Cardiac muscle cell (in vitro differentiated cells and primary cell): Measurements from ENCODE around the gene CEP164. TPM values are rescaled to one million over a fixed set of nuclear protein-coding genes. Genes with fewer than 3 reads are reported as not detected.

Source experiments
- DNase-seq, 2 donors: peaks; one replicate each; pipeline versions ENCODE4 v3.0.0 to v3.0.0-alpha.2; 2010 to 2017; ENCODE audit warnings: low read depth in 1 of 2, low spot score in 1 of 2
- H3K27ac ChIP-seq: fragments of 200-600 bp; sonication (generic); 2 replicates; pipeline ENCODE4 v1.5.1; 2016
- H3K27me3 ChIP-seq: fragments of 200-600 bp; sonication (generic); 2 replicates; pipeline ENCODE4 v1.6.0; 2016; ENCODE audit warnings: control low read depth
- H3K36me3 ChIP-seq: fragments of 200-600 bp; sonication (generic); 2 replicates; pipeline ENCODE4 v1.5.1; 2016; ENCODE audit warnings: control low read depth
- H3K4me1 ChIP-seq: fragments of 200-600 bp; sonication (generic); 2 replicates; pipeline ENCODE4 v1.8.1; 2017; ENCODE audit warnings: low read depth, mild to moderate bottlenecking, mixed run types
- H3K4me3 ChIP-seq: fragments of 200-600 bp; sonication (generic); 2 replicates; pipeline ENCODE4 v1.5.1; 2016; ENCODE audit warnings: mild to moderate bottlenecking
- H3K9me3 ChIP-seq: fragments of 200-600 bp; sonication (generic); 2 replicates; pipeline ENCODE4 v1.5.1; 2017; ENCODE audit warnings: low read depth, mild to moderate bottlenecking, control low read depth
- polyA plus RNA-seq: library from polyadenylated mRNA; unstranded; fragments of >200 nt; fragmentation: Nextera tagmentation; extraction: Ambion mirVana; gene quantifications from 2 replicates; pipeline ENCODE4 v1.2.1, GENCODE V29; 2016
- total RNA-seq: library from RNA; depleted of rRNA; stranded (reverse); fragments of >200 nt; gene quantifications from 2 replicates; pipeline ENCODE4 v1.2.3, GENCODE V29; 2016
- TF ChIP-seq, protein P1 (sequence below): IDR thresholded peaks from 2 replicates; pipeline ENCODE4 v1.5.1; 2012; ENCODE audit warnings: low read depth, mild to moderate bottlenecking, low read length

The CEP164 gene
- total and polyA plus RNA-seq, 2 experiments from 2014 or later: 22.6 to 31.8 TPM

DNA sequence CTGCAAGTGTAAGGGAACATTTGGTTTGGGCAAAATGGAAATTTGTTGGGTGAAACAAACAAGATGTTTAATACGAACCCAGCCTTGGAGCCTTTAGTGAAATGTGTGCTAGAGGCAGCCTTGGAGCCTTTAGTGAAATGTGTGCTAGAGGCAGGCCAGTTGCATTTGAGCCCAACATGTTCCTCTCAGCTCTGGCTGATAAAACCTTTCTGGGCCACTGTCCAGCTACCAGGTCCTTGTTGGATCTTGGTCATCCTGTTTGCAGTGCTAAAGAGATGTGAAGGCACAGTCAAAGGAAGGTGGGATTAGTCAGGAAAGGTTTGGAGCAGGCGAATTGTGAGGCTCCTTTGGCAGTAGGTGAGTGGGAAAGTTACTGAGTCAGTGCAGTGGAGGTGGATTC is 48.9 kb downstream of the CEP164 start:
- Histone ChIP-seq H3K27me3 (no peaks in the 10 kb centered on the region), H3K9me3 (no peaks in the 10 kb centered on the region), H3K27ac (no peak overlapping the region), H3K36me3 (no peaks in the 10 kb centered on the region), H3K4me1 (no peaks in the 10 kb centered on the region), H3K4me3 (no peak overlapping the region)
- no peak for DNase-seq
- TF ChIP-seq, protein P1, sequence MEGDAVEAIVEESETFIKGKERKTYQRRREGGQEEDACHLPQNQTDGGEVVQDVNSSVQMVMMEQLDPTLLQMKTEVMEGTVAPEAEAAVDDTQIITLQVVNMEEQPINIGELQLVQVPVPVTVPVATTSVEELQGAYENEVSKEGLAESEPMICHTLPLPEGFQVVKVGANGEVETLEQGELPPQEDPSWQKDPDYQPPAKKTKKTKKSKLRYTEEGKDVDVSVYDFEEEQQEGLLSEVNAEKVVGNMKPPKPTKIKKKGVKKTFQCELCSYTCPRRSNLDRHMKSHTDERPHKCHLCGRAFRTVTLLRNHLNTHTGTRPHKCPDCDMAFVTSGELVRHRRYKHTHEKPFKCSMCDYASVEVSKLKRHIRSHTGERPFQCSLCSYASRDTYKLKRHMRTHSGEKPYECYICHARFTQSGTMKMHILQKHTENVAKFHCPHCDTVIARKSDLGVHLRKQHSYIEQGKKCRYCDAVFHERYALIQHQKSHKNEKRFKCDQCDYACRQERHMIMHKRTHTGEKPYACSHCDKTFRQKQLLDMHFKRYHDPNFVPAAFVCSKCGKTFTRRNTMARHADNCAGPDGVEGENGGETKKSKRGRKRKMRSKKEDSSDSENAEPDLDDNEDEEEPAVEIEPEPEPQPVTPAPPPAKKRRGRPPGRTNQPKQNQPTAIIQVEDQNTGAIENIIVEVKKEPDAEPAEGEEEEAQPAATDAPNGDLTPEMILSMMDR: no peak

DNA sequence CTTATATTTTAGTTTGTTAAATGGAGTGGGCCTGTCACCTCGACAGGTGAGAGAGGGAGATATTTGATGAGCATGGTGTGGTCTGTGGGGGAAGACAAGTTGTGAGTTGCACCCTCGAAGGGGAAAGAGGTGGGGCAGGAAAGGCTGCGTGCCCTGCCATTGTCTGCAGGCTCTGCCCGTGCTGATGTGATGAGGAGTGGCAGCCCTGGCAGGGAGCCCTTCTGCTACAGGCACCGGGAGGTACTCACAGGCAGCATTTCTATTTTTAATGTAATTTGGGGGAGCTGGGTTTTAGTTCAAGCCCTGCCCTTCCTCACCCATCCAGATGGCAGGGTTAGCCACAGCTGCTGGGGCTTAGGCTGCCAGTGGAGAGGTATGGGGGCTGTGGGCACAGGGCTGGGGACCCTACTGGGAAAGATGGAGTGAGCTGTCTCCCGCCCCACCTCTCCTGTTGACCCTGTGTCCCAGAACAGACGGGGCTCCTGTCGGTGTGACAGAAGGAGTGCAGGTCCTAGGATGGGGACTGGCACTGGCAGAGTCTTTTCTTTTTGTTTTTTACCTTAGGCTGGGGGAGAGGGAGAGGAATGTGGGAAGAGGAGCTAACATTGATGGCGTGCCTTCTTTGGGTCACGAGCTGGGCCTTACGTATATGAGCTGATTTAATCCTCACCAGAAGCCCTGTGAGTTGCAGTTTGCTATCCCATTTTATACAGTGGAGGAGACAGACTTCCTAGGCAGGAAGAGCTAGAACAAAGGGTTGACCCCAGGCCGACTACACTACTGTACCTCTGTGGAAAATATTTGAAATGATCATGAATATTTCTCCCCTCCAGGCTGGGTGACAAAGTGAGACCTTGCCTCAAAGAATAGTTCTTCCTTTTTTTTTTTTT is 51.6 kb downstream of the CEP164 start:
- H3K4me3 ChIP-seq: no peak overlapping the region
- H3K27ac ChIP-seq: no peak overlapping the region
- DNase-seq: no peak
- TF ChIP-seq, protein P1: no peak
- no peaks in the 10 kb centered on the region for H3K9me3 ChIP-seq
- no peaks in the 10 kb centered on the region for H3K27me3 ChIP-seq
- no peaks in the 10 kb centered on the region for H3K36me3 ChIP-seq
- no peaks in the 10 kb centered on the region for H3K4me1 ChIP-seq

DNA sequence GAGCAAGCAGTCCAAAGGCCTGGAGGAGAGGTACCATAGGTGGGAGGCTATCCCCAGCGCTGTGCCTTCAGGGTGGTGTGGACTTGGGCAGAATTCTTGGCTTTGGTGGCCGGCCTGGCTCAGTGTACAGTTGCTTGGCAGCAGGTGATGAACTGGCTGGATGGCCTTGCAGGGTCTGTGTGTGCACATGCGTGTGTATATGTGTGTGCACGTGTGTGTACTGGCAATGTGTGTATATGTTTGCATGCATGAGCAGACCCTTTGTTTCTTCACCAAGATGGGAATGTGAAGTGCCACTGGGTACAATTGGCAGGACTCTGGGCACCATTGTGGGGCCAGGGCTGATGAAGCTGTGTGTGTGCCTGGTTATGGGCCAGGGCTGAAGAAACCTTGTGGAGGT is 53.0 kb downstream of the CEP164 start:
- TF ChIP-seq, protein P1: no peak
- H3K9me3 ChIP-seq: no peaks in the 10 kb centered on the region
- H3K27ac ChIP-seq: no peak overlapping the region
- no peak for DNase-seq
- H3K27me3 ChIP-seq: no peaks in the 10 kb centered on the region
- no peak overlapping the region for H3K4me3 ChIP-seq
- no peaks in the 10 kb centered on the region for H3K4me1 ChIP-seq
- no peaks in the 10 kb centered on the region for H3K36me3 ChIP-seq

DNA sequence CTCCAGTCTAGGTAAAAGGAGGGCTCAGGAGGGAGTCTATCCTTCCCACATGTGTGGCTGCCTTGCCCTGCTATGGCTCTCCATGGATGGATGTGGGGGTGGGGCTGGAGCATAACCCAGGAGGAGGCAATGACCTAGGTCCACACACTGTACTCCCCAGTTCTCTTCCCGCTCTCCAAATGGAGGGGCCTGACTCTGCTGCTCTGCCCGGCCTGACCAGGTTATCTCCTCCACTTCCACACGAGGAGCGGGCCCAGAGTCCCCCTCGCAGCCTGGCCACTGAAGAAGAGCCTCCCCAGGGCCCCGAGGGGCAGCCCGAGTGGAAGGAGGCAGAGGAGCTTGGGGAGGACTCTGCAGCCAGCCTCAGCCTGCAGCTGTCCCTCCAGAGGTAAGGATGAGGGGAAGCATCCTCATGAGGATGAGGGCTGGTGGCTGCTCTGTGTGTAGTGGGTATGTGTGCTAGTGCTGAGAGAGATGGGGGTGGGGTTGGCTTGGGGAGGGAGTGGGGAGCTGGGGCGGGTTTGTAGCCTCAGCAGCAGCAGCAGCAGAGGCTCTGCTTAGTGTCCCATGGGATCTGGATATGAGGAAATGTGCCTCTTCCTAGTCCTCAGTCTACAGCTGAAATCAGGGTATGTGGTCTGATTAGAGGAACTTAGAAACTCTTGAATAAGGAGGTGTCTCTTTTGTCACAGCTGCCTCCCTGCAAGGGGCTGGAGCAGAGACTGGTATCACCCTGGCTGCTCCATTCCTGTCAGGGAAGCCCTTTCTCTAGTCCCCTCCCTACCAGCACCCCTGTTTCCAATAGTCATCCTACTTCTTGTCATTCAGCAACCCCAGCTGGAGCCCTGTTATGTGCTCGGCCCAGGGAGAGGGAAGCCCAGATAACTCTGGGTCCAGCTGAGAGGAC is 54.1 kb downstream of the CEP164 start:
- H3K27ac ChIP-seq: no peak overlapping the region
- no peaks in the 10 kb centered on the region for H3K36me3 ChIP-seq

DNA sequence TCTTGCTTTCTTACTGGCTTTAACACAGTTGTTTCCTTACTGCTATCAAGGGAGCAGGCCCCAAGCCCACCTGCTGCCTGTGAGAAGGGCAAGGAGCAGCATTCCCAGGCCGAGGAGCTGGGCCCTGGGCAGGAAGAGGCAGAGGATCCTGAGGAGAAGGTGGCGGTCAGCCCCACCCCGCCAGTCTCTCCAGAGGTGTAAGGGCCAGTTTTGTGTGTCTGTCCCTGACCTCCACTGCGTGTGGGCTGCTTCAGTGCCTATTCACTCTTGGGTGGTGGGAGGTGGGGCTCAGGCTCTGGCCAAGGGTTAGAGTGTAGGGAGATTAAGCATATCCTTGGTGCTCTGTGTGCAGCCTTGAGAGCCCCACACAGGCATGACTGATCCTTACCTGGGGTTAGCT is 55.1 kb downstream of the CEP164 start:
- Histone ChIP-seq H3K4me3 (no peak overlapping the region), H3K27ac (no peak overlapping the region), H3K36me3 (peaks cover 3% of the 10 kb centered on the region), H3K9me3 (no peaks in the 10 kb centered on the region), H3K4me1 (no peaks in the 10 kb centered on the region), H3K27me3 (no peaks in the 10 kb centered on the region)
- TF ChIP-seq, protein P1: no peak
- no peak for DNase-seq

More for the DNA sequence above, 54.1 kb downstream of the CEP164 start:
- H3K27me3 ChIP-seq: no peaks in the 10 kb centered on the region
- H3K4me3 ChIP-seq: no peak overlapping the region
- H3K4me1 ChIP-seq: no peaks in the 10 kb centered on the region
- H3K9me3 ChIP-seq: no peaks in the 10 kb centered on the region
- DNase-seq: no peak
- TF ChIP-seq, protein P1: no peak
